HEK293 (cell line): ENCODE data around the gene HPSE2.

Experiments used
- CTCF ChIA-PET: fragments of 350-600 bp; formaldehyde crosslinking; extraction: SDS; loops from one replicate; lab custom pipeline; 2021; ENCODE audit warnings: antibody characterized with exemption; lab: Yijun Ruan, JAX
- POLR2A ChIA-PET: fragments of 300-600 bp; formaldehyde crosslinking; extraction: SDS; loops from one replicate; lab custom pipeline; 2020; ENCODE audit warnings: antibody characterized with exemption, inconsistent platforms; lab: Yijun Ruan, JAX
- H3K27ac ChIP-seq: fragments of 200-500 bp; sonication (Bioruptor generic); 2 replicates; pipeline ENCODE4 v1.5.1; 2014; ENCODE audit warnings: low read depth, low read length, control low read depth, inconsistent platforms; ENCODE audit errors: extremely low read depth
- H3K36me3 ChIP-seq, 2 experiments: fragments of 200-500 bp in 1 of 2; sonication (Bioruptor generic) in 1 of 2; 1 replicate in 1 of 2; 2 replicates in 1 of 2; pipeline ENCODE4 v1.5.1; 2014 to 2017; ENCODE audit warnings: inconsistent platforms in 2 of 2, low read length in 2 of 2; ENCODE audit not compliant: control insufficient read depth in 2 of 2, insufficient read depth in 1 of 2
- H3K4me1 ChIP-seq: fragments of 200-500 bp; sonication (Bioruptor generic); 2 replicates; pipeline ENCODE4 v1.5.1; 2014; ENCODE audit warnings: mild to moderate bottlenecking, low read length, inconsistent platforms; ENCODE audit not compliant: control insufficient read depth, insufficient read depth
- H3K4me3 ChIP-seq: 2 replicates; pipeline ENCODE4 v1.5.1; 2011; ENCODE audit warnings: low read depth, mild to moderate bottlenecking, control low read depth, low read length, moderate library complexity
- H3K9me3 ChIP-seq: fragments of 200-500 bp; sonication (Bioruptor generic); 2 replicates; pipeline ENCODE4 v1.5.1; 2014; ENCODE audit warnings: low read depth, low read length, inconsistent platforms; ENCODE audit not compliant: control insufficient read depth, insufficient read depth
- FEZF1 ChIP-seq: fragments of 450-650 bp; formaldehyde crosslinking; IDR thresholded peaks from 2 replicates; pipeline ENCODE4 v1.5.1; 2016; ENCODE audit warnings: missing biosample characterization, missing genetic modification characterization
- GLIS1 ChIP-seq: fragments of 450-650 bp; formaldehyde crosslinking; IDR thresholded peaks from 2 replicates; pipeline ENCODE4 v1.5.1; 2016; ENCODE audit warnings: missing biosample characterization, missing genetic modification characterization
- KLF7 ChIP-seq: fragments of 450-650 bp; formaldehyde crosslinking; IDR thresholded peaks from 2 replicates; pipeline ENCODE4 v1.5.1; 2016; ENCODE audit warnings: missing biosample characterization, missing genetic modification characterization, borderline replicate concordance
- TCF7L2 ChIP-seq: IDR thresholded peaks from 2 replicates; pipeline ENCODE4 v1.6.1; 2011; ENCODE audit warnings: low read depth, mild to moderate bottlenecking, inconsistent platforms, low read length, moderate library complexity, borderline replicate concordance
- ZEB2 ChIP-seq: fragments of 450-650 bp; formaldehyde crosslinking; IDR thresholded peaks from 2 replicates; pipeline ENCODE4 v1.5.1; 2016; ENCODE audit warnings: missing biosample characterization, missing genetic modification characterization
- ZFP3 ChIP-seq: fragments of 450-650 bp; formaldehyde crosslinking; IDR thresholded peaks from 2 replicates; pipeline ENCODE4 v1.5.1; 2016; ENCODE audit warnings: low read depth, missing biosample characterization, missing genetic modification characterization
- ZNF133 ChIP-seq: fragments of 450-650 bp; formaldehyde crosslinking; IDR thresholded peaks from 2 replicates; pipeline ENCODE4 v1.5.1; 2016; ENCODE audit warnings: missing biosample characterization, missing genetic modification characterization
- ZNF146 ChIP-seq: fragments of 450-650 bp; formaldehyde crosslinking; IDR thresholded peaks from 2 replicates; pipeline ENCODE4 v1.5.1; 2016; ENCODE audit warnings: missing biosample characterization, missing genetic modification characterization
- ZNF221 ChIP-seq: fragments of 450-650 bp; formaldehyde crosslinking; IDR thresholded peaks from 2 replicates; pipeline ENCODE4 v1.5.1; 2017; ENCODE audit warnings: missing biosample characterization, missing genetic modification characterization, borderline replicate concordance
- ZNF23 ChIP-seq: fragments of 450-650 bp; formaldehyde crosslinking; IDR thresholded peaks from 2 replicates; pipeline ENCODE4 v1.5.1; 2016; ENCODE audit warnings: missing biosample characterization, missing genetic modification characterization, borderline replicate concordance
- ZNF248 ChIP-seq: fragments of 450-650 bp; formaldehyde crosslinking; IDR thresholded peaks from 2 replicates; pipeline ENCODE4 v1.5.1; 2017; ENCODE audit warnings: missing biosample characterization, missing genetic modification characterization
- ZNF266 ChIP-seq: fragments of 450-650 bp; formaldehyde crosslinking; IDR thresholded peaks from 2 replicates; pipeline ENCODE4 v1.5.1; 2016; ENCODE audit warnings: missing biosample characterization, missing genetic modification characterization, low read depth
- ZNF416 ChIP-seq: fragments of 450-650 bp; formaldehyde crosslinking; IDR thresholded peaks from 2 replicates; pipeline ENCODE4 v1.5.1; 2016; ENCODE audit warnings: missing biosample characterization, missing genetic modification characterization
- ZNF423 ChIP-seq: fragments of 450-650 bp; formaldehyde crosslinking; IDR thresholded peaks from 2 replicates; pipeline ENCODE4 v1.5.1; 2016; ENCODE audit warnings: missing biosample characterization, missing genetic modification characterization
- ZNF544 ChIP-seq: fragments of 450-650 bp; formaldehyde crosslinking; IDR thresholded peaks from 2 replicates; pipeline ENCODE4 v1.5.0; 2017; ENCODE audit warnings: missing biosample characterization, missing genetic modification characterization
- ZNF560 ChIP-seq: fragments of 450-650 bp; formaldehyde crosslinking; IDR thresholded peaks from 2 replicates; pipeline ENCODE4 v1.5.1; 2017; ENCODE audit warnings: missing biosample characterization, missing genetic modification characterization, borderline replicate concordance
- ZNF596 ChIP-seq: fragments of 450-650 bp; IDR thresholded peaks from 2 replicates; pipeline ENCODE4 v1.5.0; 2018; ENCODE audit warnings: missing biosample characterization, mild to moderate bottlenecking, missing genetic modification characterization, moderate library complexity
- ZNF623 ChIP-seq: fragments of 450-650 bp; formaldehyde crosslinking; IDR thresholded peaks from 2 replicates; pipeline ENCODE4 v1.5.1; 2016; ENCODE audit warnings: missing biosample characterization, missing genetic modification characterization
- ZNF654 ChIP-seq: fragments of 450-650 bp; formaldehyde crosslinking; IDR thresholded peaks from 2 replicates; pipeline ENCODE4 v1.5.1; 2016; ENCODE audit warnings: low read depth, missing biosample characterization, missing genetic modification characterization
- TF ChIP-seq, protein P1 (sequence below): IDR thresholded peaks from 2 replicates; pipeline ENCODE4 v1.6.1; 2011; ENCODE audit warnings: mild to moderate bottlenecking, low read depth, low read length, borderline replicate concordance
- TF ChIP-seq, protein P2 (sequence below): fragments of 450-650 bp; IDR thresholded peaks from 2 replicates; pipeline ENCODE4 v1.5.1; 2018; ENCODE audit warnings: missing biosample characterization, missing genetic modification characterization
- TF ChIP-seq, protein P3 (sequence below): fragments of 450-650 bp; formaldehyde crosslinking; IDR thresholded peaks from 2 replicates; pipeline ENCODE4; 2016; ENCODE audit warnings: missing biosample characterization, missing genetic modification characterization
- TF ChIP-seq, protein P4 (sequence below): fragments of 450-650 bp; formaldehyde crosslinking; IDR thresholded peaks from 2 replicates; pipeline ENCODE4 v1.5.1; 2016; ENCODE audit warnings: missing biosample characterization, missing genetic modification characterization

HPSE2 gene

DNA sequence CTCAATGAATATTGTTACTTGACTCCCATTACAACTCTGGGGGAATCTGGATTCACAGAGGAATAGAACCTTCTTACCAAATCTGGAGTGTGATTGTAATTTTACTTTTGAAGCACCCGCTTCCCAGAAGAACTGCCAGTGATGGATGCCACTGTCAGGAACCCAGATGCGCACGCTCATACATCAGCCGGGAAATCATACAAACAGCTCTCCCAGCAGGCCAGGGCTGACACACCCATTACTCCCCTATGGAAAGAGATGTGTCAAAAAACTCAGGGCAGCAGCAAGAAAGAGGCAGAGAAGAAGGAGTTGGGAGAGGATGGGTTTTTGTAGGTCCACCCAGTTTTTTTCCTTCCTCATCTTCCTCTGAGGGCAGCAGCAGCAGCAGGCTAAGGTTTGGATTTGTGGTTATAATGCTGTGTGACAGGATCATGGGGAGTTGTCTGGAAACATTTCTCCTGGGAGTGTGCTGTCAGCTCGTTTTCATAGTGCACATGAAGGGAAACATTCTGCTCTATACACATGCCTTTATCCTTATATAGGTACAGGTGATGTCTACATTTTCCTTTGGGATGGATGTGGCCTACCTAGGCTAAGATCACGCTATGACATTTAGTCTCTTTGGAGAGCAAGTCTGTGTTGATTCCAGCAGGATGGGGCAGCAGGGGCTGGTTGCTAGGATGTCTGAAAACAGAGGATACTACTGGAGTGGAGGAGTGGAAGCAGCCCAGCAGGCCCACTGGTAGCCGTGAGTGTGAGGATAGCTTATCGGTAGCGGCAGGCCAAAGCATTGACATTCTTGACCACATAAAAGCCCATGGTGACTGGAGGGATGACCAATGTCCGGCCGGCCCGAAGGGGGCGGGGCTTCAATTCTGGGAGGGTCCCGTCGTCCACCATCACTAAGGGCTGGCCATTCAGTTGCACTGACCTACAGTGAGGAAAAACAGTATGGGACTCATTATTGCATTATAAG lies 776.6 kb downstream of the HPSE2 start:
- TF ChIP-seq ZNF133 (no peak), ZFP3 (tag by site-specific recombination) (no peak), ZEB2 (no peak), ZNF221 (tag by site-specific recombination) (no peak), KLF7 (tag by site-specific recombination) (no peak), ZNF423 (no peak), FEZF1 (tag by site-specific recombination) (no peak), ZNF416 (tag by site-specific recombination) (no peak), TCF7L2 (no peak), ZNF248 (tag by site-specific recombination) (no peak), GLIS1 (tag by site-specific recombination) (no peak), ZNF266 (tag by site-specific recombination) (no peak), ZNF544 (tag by site-specific recombination) (no peak), ZNF146 (tag by site-specific recombination) (no peak), ZNF596 (no peak), ZNF654 (no peak)
- TF ChIP-seq, protein P1, sequence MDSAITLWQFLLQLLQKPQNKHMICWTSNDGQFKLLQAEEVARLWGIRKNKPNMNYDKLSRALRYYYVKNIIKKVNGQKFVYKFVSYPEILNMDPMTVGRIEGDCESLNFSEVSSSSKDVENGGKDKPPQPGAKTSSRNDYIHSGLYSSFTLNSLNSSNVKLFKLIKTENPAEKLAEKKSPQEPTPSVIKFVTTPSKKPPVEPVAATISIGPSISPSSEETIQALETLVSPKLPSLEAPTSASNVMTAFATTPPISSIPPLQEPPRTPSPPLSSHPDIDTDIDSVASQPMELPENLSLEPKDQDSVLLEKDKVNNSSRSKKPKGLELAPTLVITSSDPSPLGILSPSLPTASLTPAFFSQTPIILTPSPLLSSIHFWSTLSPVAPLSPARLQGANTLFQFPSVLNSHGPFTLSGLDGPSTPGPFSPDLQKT: no peak
- TF ChIP-seq, protein P2, sequence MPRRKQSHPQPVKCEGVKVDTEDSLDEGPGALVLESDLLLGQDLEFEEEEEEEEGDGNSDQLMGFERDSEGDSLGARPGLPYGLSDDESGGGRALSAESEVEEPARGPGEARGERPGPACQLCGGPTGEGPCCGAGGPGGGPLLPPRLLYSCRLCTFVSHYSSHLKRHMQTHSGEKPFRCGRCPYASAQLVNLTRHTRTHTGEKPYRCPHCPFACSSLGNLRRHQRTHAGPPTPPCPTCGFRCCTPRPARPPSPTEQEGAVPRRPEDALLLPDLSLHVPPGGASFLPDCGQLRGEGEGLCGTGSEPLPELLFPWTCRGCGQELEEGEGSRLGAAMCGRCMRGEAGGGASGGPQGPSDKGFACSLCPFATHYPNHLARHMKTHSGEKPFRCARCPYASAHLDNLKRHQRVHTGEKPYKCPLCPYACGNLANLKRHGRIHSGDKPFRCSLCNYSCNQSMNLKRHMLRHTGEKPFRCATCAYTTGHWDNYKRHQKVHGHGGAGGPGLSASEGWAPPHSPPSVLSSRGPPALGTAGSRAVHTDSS: no peak
- Histone ChIP-seq H3K36me3 (no peaks in the 10 kb centered on the region), H3K9me3 (no peaks in the 10 kb centered on the region), H3K4me1 (no peaks in the 10 kb centered on the region), H3K27ac (no peak overlapping the region), H3K4me3 (no peak overlapping the region)
- CTCF ChIA-PET: interaction anchor here (0.9 kb wide), 1 partner anchor 389 kb away, joined by 4 read pairs; no protein-coding TSS in a partner anchor
- POLR2A ChIA-PET: no interaction called here

DNA sequence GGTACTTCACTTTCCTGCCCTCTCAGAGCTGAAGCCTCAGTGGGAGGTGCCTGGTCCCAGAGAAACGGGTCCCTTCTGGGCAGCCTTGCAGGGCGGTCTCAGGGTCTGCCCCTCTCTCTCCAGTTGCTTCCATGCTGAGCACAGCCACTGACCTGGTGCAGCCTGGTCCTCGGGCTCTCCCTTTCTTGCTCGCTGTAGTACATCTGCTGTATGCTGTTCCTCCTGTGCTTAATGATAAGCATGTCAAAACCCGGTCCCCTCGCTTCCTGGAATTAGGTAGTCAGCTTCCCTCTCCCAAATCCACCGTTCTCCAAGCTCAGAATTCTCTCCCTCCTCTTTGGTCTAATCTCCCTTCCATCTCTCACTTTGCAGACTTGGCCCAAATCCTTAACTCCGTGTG lies 777.9 kb downstream of the HPSE2 start:
- CTCF ChIA-PET: interaction anchor here (0.5 to 1.0 kb wide), 2 partner anchors 9 to 316 kb away, joined by 3 to 4 read pairs; no protein-coding TSS in a partner anchor
- POLR2A ChIA-PET: no interaction called here
- Histone ChIP-seq H3K9me3 (no peaks in the 10 kb centered on the region), H3K4me1 (no peaks in the 10 kb centered on the region), H3K27ac (no peak overlapping the region), H3K36me3 (no peaks in the 10 kb centered on the region), H3K4me3 (no peak overlapping the region)
- TF ChIP-seq ZNF560 (tag by site-specific recombination) (no peak), ZNF23 (tag by site-specific recombination) (no peak), ZNF623 (tag by site-specific recombination) (no peak)
- TF ChIP-seq, protein P2: no peak
- TF ChIP-seq, protein P3, sequence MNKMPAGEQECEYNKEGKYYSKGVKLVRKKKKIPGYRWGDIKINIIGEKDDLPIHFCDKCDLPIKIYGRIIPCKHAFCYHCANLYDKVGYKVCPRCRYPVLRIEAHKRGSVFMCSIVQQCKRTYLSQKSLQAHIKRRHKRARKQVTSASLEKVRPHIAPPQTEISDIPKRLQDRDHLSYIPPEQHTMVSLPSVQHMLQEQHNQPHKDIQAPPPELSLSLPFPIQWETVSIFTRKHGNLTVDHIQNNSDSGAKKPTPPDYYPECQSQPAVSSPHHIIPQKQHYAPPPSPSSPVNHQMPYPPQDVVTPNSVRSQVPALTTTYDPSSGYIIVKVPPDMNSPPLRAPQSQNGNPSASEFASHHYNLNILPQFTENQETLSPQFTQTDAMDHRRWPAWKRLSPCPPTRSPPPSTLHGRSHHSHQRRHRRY (tag by site-specific recombination): no peak
- TF ChIP-seq, protein P4, sequence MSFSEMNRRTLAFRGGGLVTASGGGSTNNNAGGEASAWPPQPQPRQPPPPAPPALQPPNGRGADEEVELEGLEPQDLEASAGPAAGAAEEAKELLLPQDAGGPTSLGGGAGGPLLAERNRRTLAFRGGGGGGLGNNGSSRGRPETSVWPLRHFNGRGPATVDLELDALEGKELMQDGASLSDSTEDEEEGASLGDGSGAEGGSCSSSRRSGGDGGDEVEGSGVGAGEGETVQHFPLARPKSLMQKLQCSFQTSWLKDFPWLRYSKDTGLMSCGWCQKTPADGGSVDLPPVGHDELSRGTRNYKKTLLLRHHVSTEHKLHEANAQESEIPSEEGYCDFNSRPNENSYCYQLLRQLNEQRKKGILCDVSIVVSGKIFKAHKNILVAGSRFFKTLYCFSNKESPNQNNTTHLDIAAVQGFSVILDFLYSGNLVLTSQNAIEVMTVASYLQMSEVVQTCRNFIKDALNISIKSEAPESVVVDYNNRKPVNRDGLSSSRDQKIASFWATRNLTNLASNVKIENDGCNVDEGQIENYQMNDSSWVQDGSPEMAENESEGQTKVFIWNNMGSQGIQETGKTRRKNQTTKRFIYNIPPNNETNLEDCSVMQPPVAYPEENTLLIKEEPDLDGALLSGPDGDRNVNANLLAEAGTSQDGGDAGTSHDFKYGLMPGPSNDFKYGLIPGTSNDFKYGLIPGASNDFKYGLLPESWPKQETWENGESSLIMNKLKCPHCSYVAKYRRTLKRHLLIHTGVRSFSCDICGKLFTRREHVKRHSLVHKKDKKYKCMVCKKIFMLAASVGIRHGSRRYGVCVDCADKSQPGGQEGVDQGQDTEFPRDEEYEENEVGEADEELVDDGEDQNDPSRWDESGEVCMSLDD (tag by site-specific recombination): no peak
